Body of pancreas (tissue), 4 donors: Measurements from ENCODE around the gene GRK3. TPM values are rescaled to one million over a fixed set of nuclear protein-coding genes. Genes with fewer than 3 reads are reported as not detected.

Experiments used
- ATAC-seq: fragments of 150-250 bp; one replicate; pipeline ENCODE4 v1.9.1; 2016
- DNase-seq, 4 donors: peaks; one replicate each; pipeline ENCODE4 v3.0.0-alpha.2; 2019
- H3K27ac ChIP-seq, 4 donors: fragments of 200-600 bp; sonication (generic); 1 replicate in 3 of 4; 2 replicates in 1 of 4; pipeline versions ENCODE4 v1.5.1 to v1.6.1; 2016 to 2019; ENCODE audit warnings: mild to moderate bottlenecking in 1 of 4, mixed read lengths in 1 of 4, moderate library complexity in 1 of 4
- H3K27me3 ChIP-seq, 2 donors: fragments of 200-600 bp; sonication (generic); one replicate each; pipeline ENCODE4 v1.6.0; 2016; ENCODE audit warnings: mild to moderate bottlenecking in 1 of 2
- H3K36me3 ChIP-seq, 2 donors: fragments of 200-600 bp; sonication (generic); replicated peaks in 1 of 2; 2 replicates each; pipeline ENCODE4 v1.5.1; 2016; ENCODE audit warnings: low read depth in 2 of 2; ENCODE audit not compliant: insufficient read depth in 1 of 2
- H3K4me1 ChIP-seq: fragments of 200-600 bp; sonication (generic); one replicate; pipeline ENCODE4 v1.6.0; 2016
- H3K4me3 ChIP-seq, 2 donors: fragments of 200-600 bp; sonication (generic); 1 replicate in 1 of 2; 2 replicates in 1 of 2; pipeline ENCODE4 v1.5.1; 2016 to 2019
- H3K9me3 ChIP-seq, 3 donors: fragments of 200-600 bp; sonication (generic); 1 replicate in 2 of 3; 2 replicates in 1 of 3; pipeline ENCODE4 v1.5.1; 2016
- CTCF ChIP-seq, 7 experiments: fragments of 450-650 bp in 4 of 7; fragments of 200-600 bp in 3 of 7; sonication (generic) in 3 of 7; IDR thresholded peaks; one replicate each; pipeline ENCODE4 v1.5.1; 2016 to 2019; ENCODE audit warnings: antibody characterized with exemption in 7 of 7
- POLR2A ChIP-seq, 3 donors: fragments of 450-650 bp; IDR thresholded peaks; one replicate each; pipeline ENCODE4 v1.6.1; 2016; ENCODE audit warnings: antibody characterized with exemption in 3 of 3, mild to moderate bottlenecking in 2 of 3
- WGBS, 2 donors: methylation state at CpG; one replicate each; pipeline ENCODE4 v1.1.5; 2017; 5-methylcytosine and 5-hydroxymethylcytosine counted together
- intact Hi-C: fragments of 100-400 bp; cut with DNase I; formaldehyde crosslinking; loops from one replicate; pipeline ENCODE4 v1.15.1; 2023
- total RNA-seq, 2 donors: library from RNA; depleted of rRNA; stranded (reverse); fragments of >200 nt; gene quantifications; one replicate each; pipeline ENCODE4 v1.1.0, GENCODE V29; 2016

The GRK3 gene
- total RNA-seq, 2 donors from 2014 or later = 10.4 to 10.9 TPM

- Histone ChIP-seq H3K4me1 (peaks cover 31% of the 10 kb centered on the region), H3K9me3 (no peaks in the 10 kb centered on the region), H3K27ac (no peak overlapping the region), H3K27me3 (no peaks in the 10 kb centered on the region), H3K4me3 (no peak overlapping the region), H3K36me3 (no peaks in the 10 kb centered on the region)
- no peak for ATAC-seq
- 54 to 57% methylated on average over 2 of the region's 2 CpGs for WGBS, 2 donors
- no peak for TF ChIP-seq CTCF (IDR thresholded peaks at IDR 0.05)
- TF ChIP-seq POLR2A (IDR thresholded peaks at IDR 0.05) = no peak
- intact Hi-C loops = no loop called here
- DNase-seq = peak in 2 of 4 donors; percentile 12 to 16
Measured at GRCh38 chr22:25668437-25668836, 104.0 kb downstream of the GRK3 start.

- peaks cover 22% of the 10 kb centered on the region for H3K4me1 ChIP-seq
- DNase-seq (no peak), ATAC-seq (no peak)
- H3K36me3 ChIP-seq = no peaks in the 10 kb centered on the region
- 72% methylated on average over 5 of the region's 5 CpGs for WGBS, 2 donors
- intact Hi-C loops = no loop called here
- no peaks in the 10 kb centered on the region for H3K9me3 ChIP-seq
- TF ChIP-seq CTCF (IDR thresholded peaks at IDR 0.05) (no peak), POLR2A (IDR thresholded peaks at IDR 0.05) (no peak)
- H3K4me3 ChIP-seq = no peak overlapping the region
- H3K27ac ChIP-seq = no peak overlapping the region
- no peaks in the 10 kb centered on the region for H3K27me3 ChIP-seq
Measured at GRCh38 chr22:25669253-25670069, 105.0 kb downstream of the GRK3 start.

GRCh38 chr22:25670070-25670461 lies 105.6 kb downstream of the GRK3 start:
- no peak for ATAC-seq
- TF ChIP-seq CTCF (IDR thresholded peaks at IDR 0.05) (no peak), POLR2A (IDR thresholded peaks at IDR 0.05) (no peak)
- no peak for DNase-seq
- no peaks in the 10 kb centered on the region for H3K36me3 ChIP-seq
- H3K4me1 ChIP-seq = peaks cover 16% of the 10 kb centered on the region
- no peak overlapping the region for H3K27ac ChIP-seq
- no peaks in the 10 kb centered on the region for H3K9me3 ChIP-seq
- WGBS, 2 donors = 93 to 96% methylated on average over 6 of the region's 6 CpGs
- H3K27me3 ChIP-seq = no peaks in the 10 kb centered on the region
- intact Hi-C loops = no loop called here
- H3K4me3 ChIP-seq = no peak overlapping the region

GRCh38 chr22:25672289-25673084 lies 108.0 kb downstream of the GRK3 start:
- ATAC-seq = no peak
- TF ChIP-seq CTCF (IDR thresholded peaks at IDR 0.05) (no peak), POLR2A (IDR thresholded peaks at IDR 0.05) (no peak)
- 84 to 86% methylated on average over 5 of the region's 5 CpGs for WGBS, 2 donors
- Histone ChIP-seq H3K4me3 (no peak overlapping the region), H3K4me1 (peaks cover 4% of the 10 kb centered on the region), H3K27ac (no peak overlapping the region), H3K36me3 (no peaks in the 10 kb centered on the region), H3K9me3 (no peaks in the 10 kb centered on the region), H3K27me3 (no peaks in the 10 kb centered on the region)
- no peak for DNase-seq
- intact Hi-C loops = no loop called here
